A549 (cell line): ENCODE data around the gene C2orf72.
A peak's percentile ranks its signal among the peaks of the same experiment; 100 is the strongest.

ENCODE experiments used
- CEBPB ChIP-seq, 2 experiments: fragments of >200 bp in 1 of 2; sonication (Bioruptor Twin) in 1 of 2; formaldehyde crosslinking in 1 of 2; IDR thresholded peaks; 2 replicates each; pipeline ENCODE4 v1.6.1; 2012 to 2016
- CTCF ChIP-seq: fragments of >200 bp; sonication (Bioruptor Twin); formaldehyde crosslinking; IDR thresholded peaks from 3 replicates; pipeline ENCODE4 v1.5.1; 2016
- PBX3 ChIP-seq: IDR thresholded peaks from 2 replicates; pipeline ENCODE4 v1.6.1; 2012
- POLR2A ChIP-seq: IDR thresholded peaks from 2 replicates; pipeline ENCODE4 v1.6.1; 2012; ENCODE audit warnings: mild to moderate bottlenecking, low read length

GRCh38 chr2:231037731-231038482 is 584 bp downstream of the C2orf72 start:
- no peak for TF ChIP-seq POLR2A
- TF ChIP-seq CTCF, result peak; percentile 40
- TF ChIP-seq PBX3, result no peak
- TF ChIP-seq CEBPB (IDR thresholded peaks at IDR 0.05), result no peak
